ENCODE results near the gene CCDC192.

DNA sequence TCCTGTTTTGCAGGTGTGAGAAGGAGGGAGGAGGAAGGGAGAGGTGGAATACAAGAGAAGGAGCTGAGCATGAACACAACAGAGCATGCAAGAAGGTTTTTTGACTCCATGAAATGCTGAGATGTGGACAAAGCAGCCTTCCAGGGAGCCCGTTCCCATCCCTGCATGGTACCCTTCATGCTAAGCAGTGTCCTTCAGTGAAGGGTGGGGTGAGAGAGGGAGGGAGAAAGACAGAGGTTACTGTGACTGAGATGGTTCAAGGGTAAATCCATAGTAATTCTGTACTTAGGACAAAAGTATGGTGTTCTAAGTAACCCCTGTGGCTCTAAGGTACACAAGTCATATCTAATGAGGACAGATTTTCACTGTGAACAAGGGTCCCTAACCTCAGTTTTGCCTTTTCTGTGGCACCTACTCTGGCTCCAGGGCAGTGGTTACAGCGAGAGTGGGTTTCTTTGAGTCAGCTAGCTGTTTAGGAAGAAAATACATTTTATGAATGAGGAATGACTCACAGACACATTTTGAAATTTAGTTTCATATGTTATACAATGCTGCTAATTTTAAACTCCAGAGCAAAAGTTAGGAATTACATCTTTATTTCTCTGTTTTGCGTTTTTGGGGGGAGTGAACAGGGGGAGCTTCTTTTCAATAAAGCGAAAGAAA is 195.5 kb downstream of the CCDC192 start:
- TF ChIP-seq, protein P1, sequence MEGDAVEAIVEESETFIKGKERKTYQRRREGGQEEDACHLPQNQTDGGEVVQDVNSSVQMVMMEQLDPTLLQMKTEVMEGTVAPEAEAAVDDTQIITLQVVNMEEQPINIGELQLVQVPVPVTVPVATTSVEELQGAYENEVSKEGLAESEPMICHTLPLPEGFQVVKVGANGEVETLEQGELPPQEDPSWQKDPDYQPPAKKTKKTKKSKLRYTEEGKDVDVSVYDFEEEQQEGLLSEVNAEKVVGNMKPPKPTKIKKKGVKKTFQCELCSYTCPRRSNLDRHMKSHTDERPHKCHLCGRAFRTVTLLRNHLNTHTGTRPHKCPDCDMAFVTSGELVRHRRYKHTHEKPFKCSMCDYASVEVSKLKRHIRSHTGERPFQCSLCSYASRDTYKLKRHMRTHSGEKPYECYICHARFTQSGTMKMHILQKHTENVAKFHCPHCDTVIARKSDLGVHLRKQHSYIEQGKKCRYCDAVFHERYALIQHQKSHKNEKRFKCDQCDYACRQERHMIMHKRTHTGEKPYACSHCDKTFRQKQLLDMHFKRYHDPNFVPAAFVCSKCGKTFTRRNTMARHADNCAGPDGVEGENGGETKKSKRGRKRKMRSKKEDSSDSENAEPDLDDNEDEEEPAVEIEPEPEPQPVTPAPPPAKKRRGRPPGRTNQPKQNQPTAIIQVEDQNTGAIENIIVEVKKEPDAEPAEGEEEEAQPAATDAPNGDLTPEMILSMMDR (IDR thresholded peaks at IDR 0.05): no peak
- TF ChIP-seq POLR2A (IDR thresholded peaks at IDR 0.05; ENCODE audit: low read depth): no peak

All from esophagus muscularis mucosa (tissue), 3 donors.